Lung (tissue), 12 donors: ENCODE measurements around the gene NAGLU. TPM values are rescaled to one million over a fixed set of nuclear protein-coding genes. Genes with fewer than 3 reads are reported as not detected.
"Not testable (repeated sequence)": the region's sequence is repeated elsewhere in the genome, so short reads cannot be mapped to it uniquely, and the experiment has no call there.

ENCODE experiments used
- ATAC-seq: fragments of 200-7000 bp; cut with Tn5 transposase; one replicate; pipeline ENCODE4 v1.9.1; 2020; ENCODE audit warnings: moderate number of reproducible peaks; ENCODE audit not compliant: insufficient read depth, low FRiP score
- DNase-seq, 3 donors: peaks; one replicate each; pipeline ENCODE4 v3.0.0-alpha.2; 2013 to 2017
- H3K27ac ChIP-seq, 2 donors: one replicate each; pipeline ENCODE4 v1.5.1; 2013; ENCODE audit warnings: mild to moderate bottlenecking in 2 of 2, moderate library complexity in 2 of 2, control low read depth in 1 of 2, inconsistent platforms in 1 of 2, low read depth in 1 of 2, low read length in 1 of 2
- H3K27me3 ChIP-seq, 3 donors: one replicate each; pipeline ENCODE4 v1.5.1; 2013; ENCODE audit warnings: low read length in 2 of 3; ENCODE audit not compliant: control insufficient read depth in 3 of 3, insufficient read depth in 3 of 3
- H3K36me3 ChIP-seq, 4 donors: one replicate each; pipeline ENCODE4 v1.5.1; 2013; ENCODE audit warnings: low read length in 4 of 4, mild to moderate bottlenecking in 1 of 4, moderate library complexity in 1 of 4; ENCODE audit not compliant: control insufficient read depth in 4 of 4, insufficient read depth in 4 of 4
- H3K4me1 ChIP-seq, 5 donors: one replicate each; pipeline ENCODE4 v1.5.1; 2013; ENCODE audit warnings: low read length in 5 of 5, mild to moderate bottlenecking in 2 of 5, moderate library complexity in 1 of 5; ENCODE audit not compliant: control insufficient read depth in 5 of 5, insufficient read depth in 5 of 5
- H3K4me3 ChIP-seq: one replicate; pipeline ENCODE4 v1.5.1; 2013; ENCODE audit warnings: mild to moderate bottlenecking, control low read depth, moderate library complexity
- H3K9ac ChIP-seq, 2 donors: one replicate each; pipeline ENCODE4 v1.5.1; 2013; ENCODE audit warnings: low read length in 2 of 2, control low read depth in 1 of 2; ENCODE audit not compliant: insufficient read depth in 1 of 2
- H3K9me3 ChIP-seq, 4 donors: one replicate each; pipeline ENCODE4 v1.5.1; 2013; ENCODE audit warnings: low read length in 3 of 4, mild to moderate bottlenecking in 1 of 4, moderate library complexity in 1 of 4; ENCODE audit not compliant: control insufficient read depth in 4 of 4, insufficient read depth in 3 of 4
- WGBS, 2 donors: extraction: QIAGEN DNeasy Blood & Tissue Kit; methylation state at CpG; one replicate each; pipeline ENCODE4 v1.1.7; 2013; 5-methylcytosine and 5-hydroxymethylcytosine counted together
- polyA plus RNA-seq, 2 donors: library from polyadenylated mRNA; stranded (reverse); fragments of 200-250 nt; gene quantifications; one replicate each; pipeline ENCODE4 v1.2.1, GENCODE V29; 2013
- total RNA-seq, 2 donors: library from RNA; depleted of rRNA in 1 of 2; stranded (reverse); fragments of >200 nt in 1 of 2; gene quantifications; one replicate each; pipeline ENCODE4 v1.2.1, GENCODE V29; 2014 to 2021
- TF ChIP-seq, protein P1 (sequence below): IDR thresholded peaks from 2 replicates; pipeline ENCODE4 v1.5.1; 2012; ENCODE audit warnings: mild to moderate bottlenecking; ENCODE audit errors: control extremely low read depth, extremely low read depth
- donor health status: control.
- donor health status: control.
- donor health status: Bipolar disorder and iron deficiency.
- donor health status: healthy.
- donor health status: DM: yes; HTN: yes; CAD: no.

Gene NAGLU
- total and polyA plus RNA-seq, 4 donors, result 16.8 to 69.8 (median 35.1) TPM

GRCh38 chr17:42548993-42549755, 13.1 kb downstream of the NAGLU start:
- ATAC-seq (no peak), DNase-seq (no peak)
- H3K4me1 ChIP-seq, result peaks cover 0 to 10% (median 4%) of the 10 kb centered on the region in 5 donors
- H3K9me3 ChIP-seq, result no peaks in the 10 kb centered on the region
- H3K4me3 ChIP-seq, result no peak overlapping the region
- no peak overlapping the region for H3K27ac ChIP-seq
- H3K36me3 ChIP-seq, result peaks cover 0 to 9% (median under 1%) of the 10 kb centered on the region in 4 donors
- H3K9ac ChIP-seq, result no peak overlapping the region
- TF ChIP-seq, protein P1, sequence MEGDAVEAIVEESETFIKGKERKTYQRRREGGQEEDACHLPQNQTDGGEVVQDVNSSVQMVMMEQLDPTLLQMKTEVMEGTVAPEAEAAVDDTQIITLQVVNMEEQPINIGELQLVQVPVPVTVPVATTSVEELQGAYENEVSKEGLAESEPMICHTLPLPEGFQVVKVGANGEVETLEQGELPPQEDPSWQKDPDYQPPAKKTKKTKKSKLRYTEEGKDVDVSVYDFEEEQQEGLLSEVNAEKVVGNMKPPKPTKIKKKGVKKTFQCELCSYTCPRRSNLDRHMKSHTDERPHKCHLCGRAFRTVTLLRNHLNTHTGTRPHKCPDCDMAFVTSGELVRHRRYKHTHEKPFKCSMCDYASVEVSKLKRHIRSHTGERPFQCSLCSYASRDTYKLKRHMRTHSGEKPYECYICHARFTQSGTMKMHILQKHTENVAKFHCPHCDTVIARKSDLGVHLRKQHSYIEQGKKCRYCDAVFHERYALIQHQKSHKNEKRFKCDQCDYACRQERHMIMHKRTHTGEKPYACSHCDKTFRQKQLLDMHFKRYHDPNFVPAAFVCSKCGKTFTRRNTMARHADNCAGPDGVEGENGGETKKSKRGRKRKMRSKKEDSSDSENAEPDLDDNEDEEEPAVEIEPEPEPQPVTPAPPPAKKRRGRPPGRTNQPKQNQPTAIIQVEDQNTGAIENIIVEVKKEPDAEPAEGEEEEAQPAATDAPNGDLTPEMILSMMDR, result no peak
- 79 to 84% methylated on average over 14 of the region's 14 CpGs for WGBS, 2 donors
- H3K27me3 ChIP-seq, result no peaks in the 10 kb centered on the region

- WGBS, 2 donors, result 94 to 96% methylated on average over 15 of the region's 15 CpGs
Observed at GRCh38 chr17:42552736-42553135, 16.7 kb downstream of the NAGLU start, which contains the start of gene HSD17B1. Gene HSD17B1 (plus strand): TSS chr17:42552923. CDS start chr17:42552934, 11 bp downstream.

GRCh38 chr17:42553161-42553818, 17.2 kb downstream of the NAGLU start:
- H3K27me3 ChIP-seq, result no peaks in the 10 kb centered on the region
- peak overlapping the region in 1 of 2 donors; percentile 3 for H3K27ac ChIP-seq
- WGBS, 2 donors, result 79 to 87% methylated on average over 45 of the region's 45 CpGs
- H3K36me3 ChIP-seq, result peaks cover 0 to 4% (median 0%) of the 10 kb centered on the region in 4 donors
- TF ChIP-seq, protein P1, result no peak
- H3K9ac ChIP-seq, result no peak overlapping the region
- ATAC-seq, result no peak
- H3K4me1 ChIP-seq, result peaks cover 0 to 18% (median 4%) of the 10 kb centered on the region in 5 donors
- no peak overlapping the region for H3K4me3 ChIP-seq
- no peaks in the 10 kb centered on the region for H3K9me3 ChIP-seq
- DNase-seq, result no peak

More at GRCh38 chr17:42552736-42553135, 16.7 kb downstream of the NAGLU start, which contains the start of gene HSD17B1:
- H3K4me1 ChIP-seq, result peaks cover 0 to 18% (median 4%) of the 10 kb centered on the region in 5 donors
- DNase-seq, H3K9me3 ChIP-seq, H3K36me3 ChIP-seq, H3K27me3 ChIP-seq, ATAC-seq, H3K9ac ChIP-seq: not testable (repeated sequence)
- peak within 1 kb of the TSS in 1 of 2 donors; percentile 92 for H3K27ac ChIP-seq
- peak within 1 kb of the TSS; percentile 92 for H3K4me3 ChIP-seq

GRCh38 chr17:42553866-42554249, 17.8 kb downstream of the NAGLU start:
- Histone ChIP-seq H3K27ac (peak overlapping the region; percentile 86 to 92), H3K4me3 (peak overlapping the region; percentile 92), H3K36me3 (peaks cover 0 to 4% (median 0%) of the 10 kb centered on the region in 4 donors), H3K9ac (peak overlapping the region; percentile 40 to 94), H3K4me1 (peaks cover 0 to 18% (median 4%) of the 10 kb centered on the region in 5 donors), H3K9me3 (no peaks in the 10 kb centered on the region), H3K27me3 (no peaks in the 10 kb centered on the region)
- TF ChIP-seq, protein P1, result no peak
- ATAC-seq (no peak), DNase-seq (no peak)
- 47 to 56% methylated on average over 16 of the region's 16 CpGs for WGBS, 2 donors
